GM19035 (cell line): ENCODE measurements around the gene MYRIP.
A peak's percentile ranks its signal among the peaks of the same experiment; 100 is the strongest.
"Not testable (repeated sequence)": the region's sequence is repeated elsewhere in the genome, so short reads cannot be mapped to it uniquely, and the experiment has no call there.

Experiments used
- ATAC-seq: cut with Tn5 transposase; IDR thresholded peaks from one replicate; pipeline ENCODE4 v1.9.1; 2021; ENCODE audit not compliant: unreplicated experiment

MYRIP gene

DNA sequence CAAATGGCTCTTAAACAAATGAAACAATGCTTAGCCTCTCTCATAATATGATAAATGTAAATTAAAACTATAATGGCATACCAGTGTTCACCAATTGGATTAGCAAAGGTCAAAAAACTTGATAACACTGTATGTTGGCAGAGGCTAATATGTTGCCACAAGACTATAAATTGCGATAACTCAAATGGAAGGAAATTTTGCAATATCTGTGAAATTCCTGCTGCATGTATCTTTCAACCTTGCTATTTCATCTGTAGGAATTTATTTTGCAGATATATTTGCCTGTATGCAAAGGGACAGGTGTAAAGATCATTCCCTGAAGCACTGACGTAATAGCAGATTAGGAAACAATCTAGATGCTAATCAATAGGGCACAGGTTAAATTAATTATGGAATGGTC is 308.7 kb downstream of the MYRIP start:
- ATAC-seq = no peak

DNA sequence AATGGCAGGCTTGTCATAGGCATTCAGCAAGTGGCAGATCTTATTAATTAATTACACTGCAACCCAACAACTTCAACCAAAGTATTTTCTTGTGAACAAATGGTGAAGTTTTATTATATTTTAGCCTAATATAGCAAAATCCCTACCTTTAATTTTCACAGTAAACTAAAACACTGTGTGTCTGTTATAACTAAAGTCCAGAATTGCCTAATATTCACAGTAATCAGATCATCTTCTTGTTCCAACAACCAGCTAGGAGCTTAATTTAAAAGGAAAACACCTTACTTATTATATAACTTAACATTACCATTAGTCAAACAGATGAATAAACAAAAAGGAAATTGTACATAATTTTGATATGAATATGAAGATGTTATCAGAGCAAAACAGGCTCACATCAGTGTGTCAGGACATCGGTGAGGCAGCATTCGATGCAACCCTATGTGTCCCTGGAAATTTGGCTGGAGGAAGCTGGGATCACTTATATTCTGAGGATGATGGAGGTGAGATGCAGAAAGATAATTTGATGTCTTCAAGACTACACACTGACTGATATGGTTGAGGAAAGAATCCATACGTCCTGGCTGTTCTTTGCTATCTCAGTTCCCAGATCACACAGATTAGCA is 310.8 kb downstream of the MYRIP start:
- ATAC-seq = no peak

DNA sequence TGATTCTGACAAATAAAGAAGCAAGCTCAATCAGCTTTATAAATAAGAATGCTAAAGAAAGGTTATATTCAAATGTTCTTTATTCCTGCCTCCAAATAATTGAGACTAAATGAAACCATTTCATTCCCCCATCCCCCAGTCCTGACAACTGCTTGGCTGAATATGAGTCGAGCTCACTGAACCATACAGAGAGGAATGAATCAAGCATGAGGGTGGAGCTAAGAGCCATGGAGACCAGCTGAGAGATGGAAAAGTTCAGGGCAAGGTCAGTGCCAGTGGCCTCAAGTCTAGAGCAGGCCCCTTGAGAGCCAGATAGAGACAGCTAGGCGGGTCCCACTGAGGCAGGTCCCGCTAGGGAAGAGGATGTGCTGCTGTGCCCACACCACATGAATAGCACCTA is 311.4 kb downstream of the MYRIP start:
- ATAC-seq = no peak

DNA sequence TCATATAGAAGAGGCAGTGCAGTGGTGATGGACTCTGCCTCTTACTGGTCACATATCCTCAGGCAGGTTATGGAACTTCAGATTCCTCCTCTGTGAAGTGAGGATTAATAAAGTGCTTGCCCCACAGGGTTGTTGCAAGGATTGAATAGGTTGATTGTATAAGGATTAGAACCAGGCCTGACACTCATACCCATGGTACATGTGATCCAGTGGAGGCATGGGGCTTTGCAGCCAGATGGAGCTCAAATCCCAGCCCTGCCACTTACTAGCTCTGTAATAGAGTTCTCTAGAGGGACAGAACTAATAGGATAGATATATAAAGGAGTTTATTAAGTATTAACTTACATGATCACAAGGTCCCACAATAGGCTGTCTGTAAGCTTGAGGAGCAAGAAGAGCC is 315.5 kb downstream of the MYRIP start:
- ATAC-seq = no peak

DNA sequence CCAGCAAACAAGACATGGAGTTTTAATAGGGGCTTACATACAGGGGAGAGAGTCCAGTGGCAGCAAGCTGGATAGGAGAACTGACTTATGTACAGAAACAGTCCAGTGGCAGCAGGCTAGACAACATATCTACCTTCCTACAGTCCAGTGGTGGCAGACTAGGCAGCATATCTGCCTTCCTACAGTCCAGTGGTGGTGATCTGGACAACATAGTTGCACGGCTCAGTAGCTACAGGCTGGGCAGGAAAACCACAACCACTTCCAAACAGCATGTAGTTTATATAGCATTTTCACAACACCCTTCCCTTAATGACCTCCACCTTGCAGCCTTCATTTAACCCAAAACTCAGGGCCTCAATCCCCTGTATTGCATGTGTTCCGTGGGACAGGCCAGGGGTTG is 318.8 kb downstream of the MYRIP start:
- no peak for ATAC-seq

DNA sequence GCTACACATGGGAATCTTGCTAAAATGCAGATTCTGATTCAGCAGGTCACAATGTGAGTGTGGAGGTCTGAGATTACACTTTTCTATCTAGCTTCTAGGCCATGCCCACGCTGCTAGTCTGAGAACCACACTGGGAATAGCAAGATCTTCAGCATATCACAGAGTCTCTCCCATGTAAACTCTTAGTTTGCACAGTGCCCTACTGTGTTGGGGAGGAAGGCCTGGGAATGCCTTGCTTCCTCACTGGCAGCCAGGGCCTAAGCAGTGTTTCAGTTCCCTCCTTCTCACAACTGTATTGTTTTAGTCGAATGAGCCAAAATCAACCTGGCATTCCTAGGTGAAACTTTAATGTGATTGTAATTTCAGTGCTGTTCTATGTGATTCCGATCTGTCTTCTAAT is 320.1 kb downstream of the MYRIP start:
- ATAC-seq = no peak

DNA sequence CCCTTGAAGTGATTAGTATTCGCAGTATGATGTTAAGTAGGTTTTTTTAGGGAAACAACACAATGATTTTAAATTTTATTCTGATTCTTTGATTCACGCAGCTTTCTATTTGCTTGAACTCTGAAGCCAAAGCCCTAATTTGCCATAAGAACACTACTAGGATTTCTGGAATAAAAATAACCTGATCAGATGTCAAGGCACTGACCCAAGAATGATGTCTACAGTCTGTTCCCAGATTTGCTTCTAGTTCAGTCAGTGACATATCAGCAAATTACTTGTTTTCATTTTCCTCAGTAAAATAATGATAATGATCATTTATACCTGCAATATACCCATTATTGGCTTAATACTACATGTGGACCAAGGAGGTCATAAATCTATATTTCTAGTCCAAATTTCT is 320.6 kb downstream of the MYRIP start:
- no peak for ATAC-seq

DNA sequence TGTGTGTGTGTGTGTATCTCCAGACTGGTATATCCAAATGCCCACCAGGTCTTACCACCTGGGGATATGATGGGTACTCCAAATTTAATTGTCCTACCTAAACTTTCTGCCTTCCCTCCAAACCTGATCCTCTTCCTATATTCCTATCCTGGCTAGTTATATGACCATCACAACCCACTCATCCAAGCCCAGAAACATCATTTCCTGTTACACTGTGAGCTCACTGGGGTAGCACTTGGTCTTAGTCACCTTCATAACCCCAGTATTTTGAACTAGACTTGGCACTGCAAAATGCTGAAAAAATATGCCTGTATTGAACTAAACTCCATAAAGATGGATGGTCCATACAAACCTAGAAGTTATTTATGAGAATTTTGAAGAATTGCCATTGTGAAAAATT is 321.3 kb downstream of the MYRIP start:
- no peak for ATAC-seq

DNA sequence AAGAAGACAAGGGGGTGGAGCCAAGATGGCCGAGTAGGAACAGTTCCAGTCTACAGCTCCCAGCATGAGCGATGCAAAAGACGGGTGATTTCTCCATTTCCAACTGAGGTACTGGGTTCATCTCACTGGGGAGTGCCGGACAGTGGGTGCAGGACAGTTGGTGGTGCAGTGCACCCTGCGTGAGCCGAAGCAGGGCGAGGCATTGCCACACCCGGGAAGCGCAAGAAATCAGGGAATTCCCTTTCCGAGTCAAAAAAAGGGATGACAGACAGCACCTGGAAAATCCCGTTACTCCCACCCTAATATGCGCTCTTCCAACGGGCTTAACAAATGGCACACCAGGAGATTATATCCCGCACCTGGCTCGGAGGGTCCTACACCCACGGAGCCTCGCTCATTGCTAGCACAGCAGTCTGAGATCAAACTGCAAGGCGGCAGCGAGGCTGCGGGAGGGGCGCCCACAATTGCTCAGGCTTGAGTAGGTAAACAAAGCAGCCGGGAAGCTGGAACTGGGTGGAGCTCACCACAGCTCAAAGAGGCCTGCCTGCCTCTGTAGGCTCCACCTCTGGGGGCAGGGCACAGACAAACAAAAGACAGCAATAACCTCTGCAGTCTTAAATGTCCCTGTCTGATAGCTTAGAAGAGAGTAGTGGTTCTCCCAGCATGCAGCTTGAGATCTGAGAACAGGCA is 324.6 kb downstream of the MYRIP start:
- not testable (repeated sequence) for ATAC-seq

DNA sequence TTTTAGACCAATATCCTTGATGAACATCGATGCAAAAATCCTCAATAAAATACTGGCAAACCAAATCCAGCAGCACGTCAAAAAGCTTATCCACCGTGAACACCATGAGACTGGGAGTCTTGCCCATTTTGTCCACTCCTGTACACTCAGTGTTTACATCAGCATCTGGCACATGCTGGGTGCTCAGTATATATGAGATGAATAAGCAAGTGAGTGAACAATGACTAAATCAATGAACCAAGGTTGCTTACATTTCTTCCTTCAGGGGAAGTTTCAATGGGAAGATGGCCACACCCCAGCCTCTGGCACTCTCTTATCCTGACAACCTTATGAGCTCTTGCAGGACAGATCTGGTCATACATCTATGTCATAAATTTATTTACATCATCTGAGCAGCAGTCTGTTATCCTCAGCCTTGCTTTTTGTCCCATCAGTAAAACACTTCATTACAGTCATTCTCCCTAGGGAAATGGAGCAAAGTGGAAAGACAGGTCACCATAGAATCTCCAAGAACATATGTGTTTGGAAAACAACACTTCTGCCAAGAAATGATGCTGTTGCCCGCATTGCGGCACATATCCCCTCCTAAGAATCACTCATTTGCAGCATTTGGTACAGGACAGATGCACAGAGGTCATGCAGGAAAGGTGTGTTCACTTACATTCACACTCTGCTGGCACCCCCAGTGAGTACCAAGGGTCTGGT is 328.3 kb downstream of the MYRIP start:
- ATAC-seq = no peak

DNA sequence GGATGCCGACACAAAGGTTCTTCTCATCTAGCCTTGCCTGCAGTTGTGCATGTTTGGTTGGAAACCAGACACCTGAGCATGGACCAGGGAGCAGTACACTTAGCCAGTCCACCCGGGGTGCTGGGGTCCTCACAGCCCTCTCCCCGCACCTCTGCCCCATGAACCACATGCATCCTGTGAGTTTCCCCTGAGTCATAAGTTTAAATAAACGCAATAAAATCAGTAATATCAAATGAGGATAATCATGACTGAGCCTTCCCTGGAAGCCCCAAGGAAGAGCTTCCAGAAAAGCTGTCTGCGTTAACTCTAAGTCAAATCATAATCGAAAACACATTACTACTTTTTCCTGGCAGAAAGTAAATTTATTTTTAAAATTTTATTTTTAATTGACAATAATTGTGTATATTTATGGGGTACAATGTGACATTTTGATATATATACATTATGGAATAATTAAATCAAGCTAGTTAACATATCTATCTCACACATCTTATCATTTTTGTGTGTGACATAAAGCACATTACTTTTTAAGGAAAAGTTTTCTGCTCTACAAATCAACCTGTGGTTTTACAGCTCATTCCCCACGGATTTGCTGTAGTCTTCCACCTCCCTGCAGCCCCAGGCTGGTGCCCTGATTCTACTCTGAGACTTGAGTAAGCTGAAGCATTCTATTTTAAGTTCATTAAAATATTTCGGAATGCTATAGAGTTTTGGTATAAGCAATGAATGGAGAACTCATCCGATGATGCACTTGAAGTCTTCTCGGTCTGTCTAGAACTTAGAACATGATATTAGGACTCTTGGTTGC is 334.1 kb downstream of the MYRIP start:
- ATAC-seq = no peak

DNA sequence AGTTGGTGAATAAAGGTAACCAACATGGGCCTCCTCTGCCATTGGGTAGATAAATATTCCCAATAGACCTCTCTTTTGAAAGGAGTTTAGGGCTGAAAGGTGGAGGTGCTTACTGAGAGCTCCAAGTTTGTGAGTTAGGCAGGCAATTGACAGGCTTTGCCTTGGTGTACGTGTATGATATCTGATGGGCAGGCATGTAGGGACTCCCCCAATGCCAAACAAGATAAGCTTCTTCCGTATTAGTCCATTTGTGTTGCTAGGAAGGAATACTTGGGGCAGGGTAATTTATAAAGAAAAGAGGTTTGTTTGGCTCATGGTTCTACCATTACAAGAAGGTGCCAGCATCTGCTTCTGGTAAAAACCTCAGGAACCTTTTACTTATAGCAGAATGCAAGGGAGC is 339.4 kb downstream of the MYRIP start:
- ATAC-seq = no peak

DNA sequence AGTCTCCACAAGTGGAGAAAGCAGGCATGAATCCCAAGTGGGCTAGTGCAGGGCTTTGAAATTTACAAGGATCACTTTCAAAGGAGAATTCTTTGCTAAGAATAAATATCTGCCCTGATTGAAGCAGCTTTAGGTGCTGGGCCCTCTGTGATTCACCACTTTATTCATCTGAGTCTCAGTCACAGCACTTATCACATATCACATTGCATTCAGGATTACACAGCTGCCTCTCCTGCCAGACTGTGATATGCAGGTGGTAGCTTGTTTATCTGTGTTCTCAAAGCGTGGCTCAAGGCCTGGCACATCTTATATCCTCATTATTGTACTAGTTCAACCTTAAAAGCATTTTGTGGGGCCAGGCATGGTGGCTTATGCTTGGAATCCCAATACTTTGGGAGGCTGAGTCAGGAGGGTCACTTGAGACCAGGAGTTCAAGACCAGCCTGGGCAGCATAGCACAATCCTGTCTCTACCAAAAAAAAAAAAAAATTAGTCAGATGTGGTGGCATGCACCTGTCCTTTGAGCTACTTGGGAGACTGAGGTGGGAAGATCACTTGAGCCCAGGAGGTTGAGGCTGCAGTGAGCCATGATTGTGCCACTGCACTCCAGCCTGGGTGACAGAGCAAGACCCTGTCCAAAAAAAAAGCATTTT is 343.2 kb downstream of the MYRIP start:
- ATAC-seq = no peak

DNA sequence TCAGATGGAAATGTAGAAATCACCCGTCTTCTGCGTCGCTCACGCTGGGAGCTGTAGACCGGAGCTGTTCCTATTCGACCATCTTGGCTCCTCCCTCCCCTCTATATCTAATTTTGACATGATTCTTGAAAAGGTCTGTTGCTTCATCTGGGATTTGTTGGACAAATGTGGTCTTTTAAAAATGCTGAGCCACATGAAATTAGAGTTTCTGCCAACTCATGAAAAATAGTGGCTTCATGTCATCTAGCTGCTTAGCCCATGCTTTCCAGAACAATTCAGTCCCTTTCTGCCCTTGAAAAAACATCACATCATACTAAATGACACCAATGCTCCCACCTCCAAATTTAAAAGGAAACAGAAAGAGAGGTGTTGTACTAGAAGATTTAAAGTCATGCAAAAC is 351.5 kb downstream of the MYRIP start:
- no peak for ATAC-seq

DNA sequence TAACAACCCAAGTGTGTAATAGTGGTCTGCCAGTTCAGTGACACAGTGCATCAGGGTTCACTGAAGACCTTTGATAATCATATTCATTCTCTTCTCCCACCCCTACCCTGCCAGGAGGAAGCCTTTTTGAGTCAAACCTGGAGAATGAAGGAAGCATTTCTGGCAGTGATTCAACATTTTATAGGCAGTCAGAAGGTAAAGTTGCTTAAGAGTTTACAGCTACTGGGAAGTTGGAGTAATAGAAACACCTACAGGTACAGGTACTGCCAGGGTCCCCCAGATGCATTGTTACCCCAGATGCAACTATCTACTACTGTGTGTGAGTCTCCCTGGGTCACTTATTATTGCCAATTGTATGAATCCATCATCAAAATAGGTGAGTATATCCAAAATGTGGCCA is 353.2 kb downstream of the MYRIP start:
- ATAC-seq = no peak

DNA sequence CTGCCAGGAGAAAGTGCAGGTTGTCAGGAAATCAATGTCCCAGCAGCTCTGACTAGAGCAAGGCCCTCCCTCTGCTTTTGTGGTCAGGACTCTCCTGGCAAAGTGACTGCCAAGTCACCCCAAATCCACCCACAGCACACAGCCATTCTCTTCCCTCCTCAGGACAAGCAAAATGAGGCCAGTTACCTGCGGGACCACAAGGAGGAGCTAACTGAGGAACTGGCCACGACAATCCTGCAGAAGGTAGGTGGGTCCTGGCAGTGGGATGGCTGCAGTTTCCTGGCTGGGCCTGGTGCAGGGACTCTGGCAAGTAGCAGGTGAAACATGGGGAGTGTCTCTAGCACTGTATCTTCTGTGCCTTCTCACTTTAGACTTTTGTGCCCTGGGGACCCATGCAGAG is 357.6 kb downstream of the MYRIP start:
- ATAC-seq = no peak

DNA sequence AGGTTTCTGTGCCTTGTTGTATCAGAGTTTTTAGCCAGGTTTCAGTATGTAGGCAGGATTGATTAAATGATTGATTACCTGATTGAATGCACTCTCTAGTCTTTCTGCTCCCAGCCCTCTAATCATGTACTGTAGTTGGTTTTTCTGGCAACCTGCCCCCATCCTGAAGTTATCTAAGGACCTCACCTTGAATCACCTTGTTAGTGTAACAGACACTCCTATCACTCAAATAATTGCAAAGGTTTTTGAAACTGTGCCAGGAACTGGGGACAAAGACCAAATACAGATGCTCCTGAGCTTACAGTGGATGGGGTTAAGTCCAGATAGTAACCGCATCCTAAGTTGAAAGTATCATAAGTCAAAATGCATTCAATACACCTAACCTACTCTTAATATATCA is 358.5 kb downstream of the MYRIP start:
- ATAC-seq = no peak

DNA sequence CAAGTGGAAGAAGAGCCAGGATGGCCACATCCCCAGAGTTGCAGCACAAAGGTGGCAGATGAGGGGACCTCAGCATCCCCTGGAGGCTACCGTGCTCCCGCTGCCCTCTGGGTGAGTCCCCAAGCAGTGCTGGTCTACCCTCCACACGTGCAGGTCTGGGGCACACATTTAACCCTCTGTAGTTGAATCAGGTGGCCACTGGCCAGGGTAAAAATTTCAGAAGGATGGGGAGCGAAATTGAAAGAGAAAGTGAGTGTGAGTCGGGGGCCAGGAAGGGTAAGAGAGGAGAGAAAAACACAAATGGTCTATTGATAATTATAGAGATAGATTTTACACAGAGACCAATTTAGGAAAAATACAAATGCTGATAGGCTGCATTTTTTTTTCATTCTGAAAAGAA is 360.6 kb downstream of the MYRIP start:
- peak; percentile 42 for ATAC-seq

DNA sequence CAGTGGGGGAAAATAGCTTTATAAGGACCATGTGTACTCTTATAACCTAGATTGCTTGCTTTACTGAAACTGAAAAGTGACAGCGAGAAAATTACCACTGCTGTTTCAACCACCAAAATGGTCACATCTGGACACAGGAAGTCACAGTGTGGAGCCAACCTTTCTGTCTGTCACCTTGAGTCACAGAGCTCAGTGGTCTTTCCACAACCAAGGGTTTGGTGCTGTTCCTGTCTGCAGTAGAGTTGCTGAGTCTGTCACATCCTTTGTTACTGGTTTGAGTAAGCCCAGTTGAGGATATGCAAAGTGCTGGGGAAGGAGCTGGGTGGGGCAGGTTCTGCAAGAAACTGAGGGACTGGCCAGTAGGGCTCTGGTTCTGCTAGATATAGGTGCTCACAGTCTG is 361.0 kb downstream of the MYRIP start:
- peak; percentile 94 for ATAC-seq

DNA sequence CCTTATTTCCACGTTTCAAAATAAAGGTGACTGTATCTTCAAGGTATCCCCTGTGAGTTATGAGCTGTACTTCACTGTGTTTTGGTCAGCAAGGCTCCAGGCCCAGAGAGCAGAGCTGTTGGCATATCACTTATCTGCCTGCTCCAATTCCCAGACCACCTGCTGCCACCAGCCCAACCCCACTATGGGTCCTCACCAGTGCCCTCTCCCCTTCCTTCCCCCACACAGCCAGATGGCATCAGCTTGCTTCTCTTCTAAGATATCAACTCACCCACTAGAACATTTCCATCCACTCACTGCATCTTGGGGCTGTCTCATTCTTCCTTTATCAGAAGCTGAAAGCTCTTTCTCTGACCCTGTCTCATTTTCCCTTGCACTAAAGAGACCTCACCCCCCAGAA is 363.2 kb downstream of the MYRIP start:
- ATAC-seq = no peak

DNA sequence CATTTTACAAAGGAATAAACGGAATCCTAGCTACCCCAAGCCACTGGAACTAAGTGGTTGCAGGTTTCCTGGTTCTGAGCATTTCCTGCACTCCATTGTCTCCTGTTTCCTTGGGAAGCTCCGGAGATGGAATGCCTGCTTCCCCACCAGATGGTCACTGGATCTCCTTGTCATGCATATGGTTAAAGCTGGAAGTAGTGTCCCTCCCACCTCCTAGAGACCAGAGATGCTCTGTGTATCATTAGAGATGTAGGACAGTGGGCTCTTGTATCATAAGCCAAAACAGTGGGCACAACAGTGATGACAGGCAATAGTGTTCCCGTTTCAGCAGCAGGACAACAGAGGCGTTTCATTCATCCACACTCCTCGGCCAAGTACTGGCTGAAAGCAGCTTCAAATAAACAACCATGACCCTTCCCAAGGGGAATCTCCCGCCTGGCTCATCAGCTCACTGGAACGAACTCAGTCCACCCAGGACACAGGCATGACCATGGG is 363.9 kb downstream of the MYRIP start:
- ATAC-seq = no peak
